Brain microvascular endothelial cell (primary cell): ENCODE results near the gene MANF.
"Not testable (repeated sequence)": the region's sequence is repeated elsewhere in the genome, so short reads cannot be mapped to it uniquely, and the experiment has no call there.

Source experiments
- DNase-seq: peaks from one replicate; pipeline ENCODE4 v3.0.0-alpha.2; 2020
- H3K27ac ChIP-seq: fragments of 250-450 bp; sonication (Bioruptor Pico); 2 replicates; pipeline ENCODE4 v1.5.1; 2020; ENCODE audit warnings: mild to moderate bottlenecking, moderate library complexity
- H3K27me3 ChIP-seq: fragments of 250-450 bp; sonication (Bioruptor Pico); replicated peaks from 2 replicates; pipeline ENCODE4 v1.5.1; 2020; ENCODE audit warnings: mild to moderate bottlenecking
- H3K36me3 ChIP-seq: fragments of 250-450 bp; sonication (Bioruptor Pico); replicated peaks from 2 replicates; pipeline ENCODE4 v1.5.1; 2020; ENCODE audit warnings: mild to moderate bottlenecking
- H3K4me3 ChIP-seq: 2 replicates; pipeline ENCODE4 v1.5.1; 2011; ENCODE audit warnings: low read depth, mild to moderate bottlenecking, control low read depth, low read length, moderate library complexity
- in situ Hi-C: cut with HindIII; loops from 2 replicates; pipeline ENCODE4 v1.10.0; 2017; ENCODE audit warnings: low sequenced_read_pairs, low pct_ligation_motif_present
- TF ChIP-seq, protein P1 (sequence below): IDR thresholded peaks from 2 replicates; pipeline ENCODE4 v1.5.1; 2011; ENCODE audit warnings: low read depth, mild to moderate bottlenecking, moderate library complexity, low read length, control low read depth, inconsistent platforms; ENCODE audit errors: missing control alignments

The MANF gene

DNA sequence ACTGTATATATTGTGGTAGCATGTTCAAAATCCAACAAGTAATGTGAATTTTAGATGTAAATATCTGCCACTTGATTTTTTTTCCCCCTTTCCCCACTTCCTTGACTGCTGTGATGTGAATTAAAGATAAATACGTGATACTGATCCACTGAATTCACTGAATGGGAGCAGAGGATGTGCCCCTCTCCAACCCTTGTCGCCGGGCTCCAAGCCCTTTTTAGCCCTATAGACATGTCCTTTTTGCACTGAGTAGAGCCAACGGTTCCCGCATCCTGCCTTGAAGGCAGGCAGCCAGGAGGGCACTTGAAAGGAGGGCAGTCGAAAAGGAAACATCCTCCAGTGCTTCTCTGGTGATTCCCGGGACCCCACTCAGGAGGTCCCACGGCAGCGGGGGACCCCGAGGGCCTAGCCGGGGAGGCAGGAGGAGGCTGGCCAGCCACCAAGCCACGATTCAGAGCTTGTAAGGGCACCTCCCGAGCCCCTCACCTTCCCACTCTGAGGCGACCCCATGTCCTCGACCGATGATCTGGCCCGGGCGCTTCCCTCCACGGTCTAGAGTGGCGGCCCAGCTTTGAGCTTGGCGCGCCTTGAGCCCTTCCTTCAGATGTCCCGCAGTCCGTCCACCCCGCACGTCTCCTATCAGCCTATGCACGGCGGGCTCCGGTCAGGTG, 901 bp upstream of the MANF start:
- peak; percentile 6 for DNase-seq
- TF ChIP-seq, protein P1, sequence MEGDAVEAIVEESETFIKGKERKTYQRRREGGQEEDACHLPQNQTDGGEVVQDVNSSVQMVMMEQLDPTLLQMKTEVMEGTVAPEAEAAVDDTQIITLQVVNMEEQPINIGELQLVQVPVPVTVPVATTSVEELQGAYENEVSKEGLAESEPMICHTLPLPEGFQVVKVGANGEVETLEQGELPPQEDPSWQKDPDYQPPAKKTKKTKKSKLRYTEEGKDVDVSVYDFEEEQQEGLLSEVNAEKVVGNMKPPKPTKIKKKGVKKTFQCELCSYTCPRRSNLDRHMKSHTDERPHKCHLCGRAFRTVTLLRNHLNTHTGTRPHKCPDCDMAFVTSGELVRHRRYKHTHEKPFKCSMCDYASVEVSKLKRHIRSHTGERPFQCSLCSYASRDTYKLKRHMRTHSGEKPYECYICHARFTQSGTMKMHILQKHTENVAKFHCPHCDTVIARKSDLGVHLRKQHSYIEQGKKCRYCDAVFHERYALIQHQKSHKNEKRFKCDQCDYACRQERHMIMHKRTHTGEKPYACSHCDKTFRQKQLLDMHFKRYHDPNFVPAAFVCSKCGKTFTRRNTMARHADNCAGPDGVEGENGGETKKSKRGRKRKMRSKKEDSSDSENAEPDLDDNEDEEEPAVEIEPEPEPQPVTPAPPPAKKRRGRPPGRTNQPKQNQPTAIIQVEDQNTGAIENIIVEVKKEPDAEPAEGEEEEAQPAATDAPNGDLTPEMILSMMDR: no peak
- Histone ChIP-seq H3K27ac (peak overlapping the region; percentile 93), H3K27me3 (no peaks in the 10 kb centered on the region), H3K4me3 (peak overlapping the region; percentile 97), H3K36me3 (peaks cover 9% of the 10 kb centered on the region)
- in situ Hi-C loops: no loop called here

DNA sequence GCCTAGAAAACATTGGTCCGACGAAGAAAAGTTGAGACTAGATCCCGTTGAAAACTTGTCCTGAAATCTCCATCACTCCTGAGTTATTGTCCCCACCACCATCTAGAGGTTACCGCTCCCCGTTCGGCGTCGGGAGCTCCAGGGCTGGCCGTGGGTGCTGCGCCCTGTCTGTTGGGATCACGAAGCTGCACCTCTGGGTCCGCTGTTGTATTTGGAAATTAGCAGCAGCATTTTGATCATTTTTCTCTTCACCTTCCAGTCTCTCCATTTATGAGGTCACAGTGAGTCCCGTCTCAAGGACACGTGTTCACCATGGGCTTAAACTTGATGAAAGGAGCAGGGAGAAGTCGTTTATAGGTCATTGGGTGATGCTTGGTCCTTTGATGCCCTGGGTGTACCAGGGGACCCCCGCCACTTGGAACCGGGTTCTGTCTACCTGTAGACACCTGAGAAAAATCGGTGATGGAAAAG, 565 bp downstream of the MANF start:
- Histone ChIP-seq H3K27me3 (no peaks in the 10 kb centered on the region), H3K4me3 (peak overlapping the region; percentile 85), H3K27ac (peak overlapping the region; percentile 78), H3K36me3 (peaks cover 21% of the 10 kb centered on the region)
- no peak for DNase-seq
- TF ChIP-seq, protein P1: no peak
- in situ Hi-C loops: no loop called here

DNA sequence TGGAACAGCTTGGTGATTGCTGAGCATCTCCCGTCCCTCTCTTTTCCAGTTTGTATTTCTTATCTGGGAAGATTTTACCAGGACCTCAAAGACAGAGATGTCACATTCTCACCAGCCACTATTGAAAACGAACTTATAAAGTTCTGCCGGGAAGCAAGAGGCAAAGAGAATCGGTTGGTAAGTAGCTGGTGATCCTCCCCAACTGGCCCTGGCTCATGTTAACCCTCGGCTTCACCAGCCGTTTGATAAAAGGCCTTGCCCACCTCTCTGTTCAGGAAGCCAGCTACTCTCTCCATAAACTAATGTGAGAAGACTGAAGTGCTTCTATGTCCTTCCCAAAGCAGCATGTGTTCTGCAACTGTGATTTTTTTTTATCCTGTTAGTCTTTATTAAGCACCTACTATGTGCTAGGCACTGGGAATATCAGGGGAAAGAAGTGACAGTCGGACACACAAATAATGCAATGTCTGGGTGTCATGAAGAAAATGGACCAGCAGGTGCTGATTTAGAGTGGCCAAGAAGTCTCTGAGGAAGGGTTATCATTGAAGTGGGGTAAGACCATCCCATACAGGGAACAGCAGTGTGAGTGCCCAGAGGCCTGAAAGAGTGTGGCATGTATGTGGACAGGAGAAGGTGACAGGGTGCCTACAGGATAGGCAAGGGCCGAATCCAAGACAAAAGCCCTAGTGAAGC, 1.2 kb downstream of the MANF start:
- peak overlapping the region; percentile 85 for H3K4me3 ChIP-seq
- no peaks in the 10 kb centered on the region for H3K27me3 ChIP-seq
- H3K36me3 ChIP-seq: peaks cover 21% of the 10 kb centered on the region
- no peak for DNase-seq
- no peak overlapping the region for H3K27ac ChIP-seq
- TF ChIP-seq, protein P1: peak; percentile 24
- in situ Hi-C loops: no loop called here

DNA sequence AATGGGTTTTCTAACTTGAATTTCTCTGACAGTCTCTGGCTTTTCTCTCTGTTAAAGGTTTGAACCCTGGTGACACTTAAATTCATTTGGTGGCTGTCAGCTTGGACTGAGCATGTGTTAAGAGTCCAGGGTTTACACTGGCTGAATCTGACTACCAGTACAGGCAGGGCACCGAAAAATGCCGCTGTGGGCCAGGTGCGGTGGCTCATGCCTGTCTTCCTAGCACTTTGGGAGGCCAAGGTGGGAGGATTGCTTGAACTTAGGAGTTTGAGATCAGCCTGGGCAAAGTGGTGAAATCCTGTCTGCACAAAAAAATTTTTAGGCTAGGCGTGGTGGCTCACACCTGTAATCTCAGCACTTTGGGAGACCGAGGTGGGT, 1.8 kb downstream of the MANF start:
- no peak for DNase-seq
- Histone ChIP-seq H3K4me3 (peak overlapping the region; percentile 85), H3K27me3 (no peaks in the 10 kb centered on the region), H3K36me3 (peaks cover 21% of the 10 kb centered on the region), H3K27ac (no peak overlapping the region)
- in situ Hi-C loops: no loop called here
- TF ChIP-seq, protein P1: no peak

DNA sequence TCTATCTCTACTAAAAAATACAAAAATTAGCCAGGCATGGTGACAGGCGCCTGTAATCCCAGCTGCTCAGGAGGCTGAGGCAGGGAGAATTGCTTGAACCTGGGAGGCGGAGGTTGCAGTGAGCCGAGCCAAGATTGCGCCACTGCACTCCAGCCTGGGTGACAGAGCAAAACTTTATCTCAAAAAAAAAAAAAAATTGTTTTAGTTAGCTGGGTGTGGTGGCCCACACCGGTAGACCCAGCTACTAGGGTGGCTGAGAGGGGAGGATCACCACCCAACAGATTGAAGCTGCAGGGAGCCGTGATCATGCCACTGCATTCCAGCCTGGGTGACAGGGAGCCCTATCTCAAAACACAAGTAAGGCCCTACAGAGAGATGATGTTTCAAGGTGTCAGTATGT, 2.2 kb downstream of the MANF start:
- peak overlapping the region; percentile 37 for H3K4me3 ChIP-seq
- H3K27ac ChIP-seq, H3K27me3 ChIP-seq, in situ Hi-C loops, DNase-seq: not testable (repeated sequence)
- H3K36me3 ChIP-seq: peaks cover 21% of the 10 kb centered on the region

DNA sequence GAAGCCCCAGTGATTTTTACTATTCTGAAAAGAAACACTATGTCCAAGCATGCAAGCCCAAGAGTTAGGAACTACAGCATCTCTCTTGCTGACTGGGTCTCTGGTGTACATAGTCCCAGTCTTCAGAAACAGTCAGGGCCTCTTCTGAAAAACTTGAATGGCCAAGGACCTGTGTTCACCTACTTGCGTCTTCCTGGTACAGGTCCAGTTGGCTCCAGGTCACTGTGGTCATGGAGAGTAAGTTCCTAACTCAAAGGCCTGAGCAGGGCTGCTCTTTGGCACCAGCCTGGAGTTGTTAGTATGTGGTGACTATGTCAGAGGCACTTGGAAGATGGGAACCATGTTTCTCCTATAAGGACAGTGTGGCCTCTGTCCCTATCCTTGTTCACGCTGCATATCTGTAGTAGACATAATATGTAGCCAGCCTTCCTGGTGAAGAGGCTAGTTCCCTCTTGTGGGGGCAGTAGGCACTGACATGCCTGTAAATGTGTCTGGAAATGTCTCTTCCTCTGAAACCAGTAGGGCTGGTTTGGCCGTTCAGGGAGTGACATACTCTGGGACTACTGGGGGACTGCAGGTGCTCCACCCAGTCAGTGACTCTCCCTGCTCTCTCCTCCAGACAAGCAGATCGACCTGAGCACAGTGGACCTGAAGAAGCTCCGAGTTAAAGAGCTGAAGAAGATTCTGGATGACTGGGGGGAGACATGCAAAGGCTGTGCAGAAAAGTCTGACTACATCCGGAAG, 3.4 kb downstream of the MANF start:
- no peak overlapping the region for H3K27ac ChIP-seq
- TF ChIP-seq, protein P1: peak; percentile 59
- peak; percentile 14 for DNase-seq
- H3K4me3 ChIP-seq: no peak overlapping the region
- H3K36me3 ChIP-seq: peaks cover 33% of the 10 kb centered on the region
- in situ Hi-C loops: no loop called here
- no peaks in the 10 kb centered on the region for H3K27me3 ChIP-seq
